GM18526 (cell line): ENCODE results near the gene FAM241A.

ENCODE experiments used
- POLR2A ChIP-seq: IDR thresholded peaks from 3 replicates; pipeline ENCODE4 v1.6.1; 2011; ENCODE audit not compliant: insufficient read length; ENCODE audit errors: extremely low read depth

Gene FAM241A

GRCh38 chr4:112145326-112145789 lies at the start of gene FAM241A:
TSS of gene FAM241A (plus strand) at chr4:112145454. CDS start at chr4:112145581, 127 bp downstream.
- TF ChIP-seq POLR2A, result peak; percentile 92

- TF ChIP-seq POLR2A, result no peak
Observed at GRCh38 chr4:112098841-112099530, 46.3 kb upstream of the FAM241A start.

- TF ChIP-seq POLR2A, result no peak
Observed at GRCh38 chr4:112099701-112100297, 45.5 kb upstream of the FAM241A start.

- no peak for TF ChIP-seq POLR2A
Observed at GRCh38 chr4:112102875-112103370, 42.3 kb upstream of the FAM241A start.

- TF ChIP-seq POLR2A, result no peak
Observed at GRCh38 chr4:112105201-112105969, 39.9 kb upstream of the FAM241A start.

GRCh38 chr4:112109360-112110058 lies 35.7 kb upstream of the FAM241A start:
- TF ChIP-seq POLR2A, result no peak

GRCh38 chr4:112110059-112110425 lies 35.2 kb upstream of the FAM241A start:
- TF ChIP-seq POLR2A, result no peak

GRCh38 chr4:112111306-112111705 lies 33.9 kb upstream of the FAM241A start:
- TF ChIP-seq POLR2A, result no peak

GRCh38 chr4:112112590-112113170 lies 32.6 kb upstream of the FAM241A start:
- TF ChIP-seq POLR2A, result no peak

GRCh38 chr4:112113864-112114263 lies 31.4 kb upstream of the FAM241A start:
- TF ChIP-seq POLR2A, result no peak

GRCh38 chr4:112114452-112114851 lies 30.8 kb upstream of the FAM241A start:
- no peak for TF ChIP-seq POLR2A

- TF ChIP-seq POLR2A, result no peak
Observed at GRCh38 chr4:112118742-112119352, 26.4 kb upstream of the FAM241A start.

- TF ChIP-seq POLR2A, result no peak
Observed at GRCh38 chr4:112119353-112119783, 25.9 kb upstream of the FAM241A start.

GRCh38 chr4:112120021-112120420 lies 25.2 kb upstream of the FAM241A start:
- TF ChIP-seq POLR2A, result no peak
